ENCODE results near the gene KRT36.

Gene KRT36

DNA sequence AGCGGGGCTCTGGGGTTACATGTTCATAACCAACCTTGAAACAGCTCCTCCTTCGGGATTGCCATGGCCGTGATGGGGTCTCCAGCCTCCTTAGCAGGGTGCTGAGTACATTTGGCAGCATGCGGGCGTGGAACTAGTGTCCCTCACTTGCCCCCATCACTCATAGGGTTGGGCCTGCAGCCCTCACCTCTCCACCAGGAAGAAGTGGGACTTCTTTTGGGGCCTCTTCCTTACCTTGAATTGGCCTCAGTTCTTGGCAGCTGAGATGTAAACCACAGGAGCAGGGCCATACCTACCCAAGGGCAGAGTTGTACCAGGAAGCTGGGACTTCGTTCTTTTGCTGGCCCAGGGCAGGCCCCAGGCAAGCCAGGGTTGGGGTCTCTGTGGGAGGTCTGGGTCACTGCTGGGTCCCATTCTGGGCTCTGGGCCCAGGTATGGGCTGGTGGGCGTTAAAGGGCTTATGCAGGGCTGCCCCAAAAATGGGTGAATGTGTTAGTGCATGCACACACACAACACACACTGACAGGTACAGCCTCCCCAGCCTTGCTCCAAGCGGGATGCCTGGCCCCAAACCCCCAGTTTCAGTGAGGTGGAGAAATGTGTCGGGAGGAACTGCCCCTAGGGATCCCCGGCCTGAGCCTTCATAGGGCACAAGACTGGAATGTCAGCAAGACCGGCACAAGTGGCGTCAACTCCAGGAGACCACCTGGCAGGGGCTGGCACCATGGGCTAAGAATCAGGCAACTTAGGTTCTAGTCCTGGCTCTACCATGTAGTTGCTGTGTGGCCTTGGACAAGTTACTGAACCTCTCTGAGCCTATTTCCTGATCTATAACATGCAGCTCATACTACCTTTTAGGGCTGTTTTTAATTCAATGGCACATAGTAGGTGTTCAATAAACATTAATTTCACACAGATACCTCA is 32.9 kb upstream of the KRT36 start:
- DNase-seq (ENCODE audit: extremely low spot score, insufficient read length, low read depth) (no peak), FAIRE-seq (no peak)

DNA sequence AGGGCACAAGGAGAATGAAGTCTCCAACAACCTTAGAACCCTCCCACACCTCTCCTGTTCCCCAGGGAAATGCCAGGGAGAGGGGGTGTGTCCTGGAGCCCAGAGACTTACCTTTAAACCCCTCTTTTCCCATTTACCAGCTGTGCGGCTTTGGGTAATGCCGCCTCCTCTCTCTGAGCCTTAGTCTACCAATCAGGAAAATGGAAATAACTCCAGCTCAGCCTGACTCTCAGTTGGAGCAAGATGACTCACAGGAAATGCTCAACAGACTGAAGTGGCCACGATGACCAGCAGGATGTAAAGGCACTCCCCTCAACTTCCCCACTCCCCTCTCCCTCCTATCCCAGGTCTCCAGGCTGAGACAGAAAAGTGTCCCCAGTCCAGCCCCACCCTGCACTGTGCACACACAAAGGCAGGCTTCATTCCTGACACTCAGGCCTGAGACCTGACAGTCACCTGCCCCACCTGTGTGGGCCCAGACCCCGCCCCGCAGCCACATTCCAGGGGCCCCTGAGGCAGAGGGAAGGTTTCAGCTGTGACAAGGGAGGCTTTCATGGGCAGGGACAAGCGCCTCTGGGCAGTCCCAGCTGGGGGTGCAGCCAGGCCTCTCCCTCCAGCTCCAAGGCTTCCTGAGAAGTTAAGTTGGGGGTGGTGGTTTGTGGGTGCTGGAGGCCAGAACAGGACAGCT is 32.0 kb upstream of the KRT36 start:
- no peak for DNase-seq (ENCODE audit: extremely low spot score, insufficient read length, low read depth)
- no peak for FAIRE-seq

DNA sequence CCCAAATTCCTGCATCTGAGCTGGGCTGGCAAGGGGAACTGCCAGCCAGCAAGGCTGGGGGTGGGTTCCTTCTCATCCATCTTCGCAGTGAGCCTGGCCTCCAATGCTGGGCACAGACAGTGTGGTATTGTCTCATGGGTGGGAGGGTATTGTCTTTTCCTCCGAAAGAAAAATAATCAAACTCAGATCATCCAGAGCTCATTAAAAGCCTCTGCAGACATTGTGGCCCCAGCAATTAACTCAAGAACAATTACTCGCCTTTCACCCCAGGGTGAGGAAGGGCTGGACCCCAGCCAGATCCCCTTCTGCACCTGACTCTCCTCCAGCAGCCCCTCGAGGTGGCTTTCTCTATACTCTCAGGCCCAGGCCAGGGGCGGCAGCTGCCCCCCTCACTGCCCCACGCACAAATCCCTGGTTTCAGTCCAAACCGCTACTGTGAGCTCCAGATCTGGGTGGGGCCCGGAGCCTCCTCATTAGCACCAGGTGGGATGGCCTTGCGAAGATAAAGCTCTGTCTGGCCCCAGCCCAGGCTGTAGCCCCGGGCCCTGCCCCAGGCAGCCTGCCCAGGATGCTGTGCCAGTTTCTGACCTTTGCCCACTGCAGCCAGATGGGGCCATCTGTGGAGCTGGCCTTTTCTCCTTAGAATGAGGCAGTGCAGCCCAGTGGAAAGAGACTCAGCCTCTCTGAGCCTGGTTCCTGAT is 31.3 kb upstream of the KRT36 start:
- no peak for DNase-seq (ENCODE audit: extremely low spot score, insufficient read length, low read depth)
- no peak for FAIRE-seq

DNA sequence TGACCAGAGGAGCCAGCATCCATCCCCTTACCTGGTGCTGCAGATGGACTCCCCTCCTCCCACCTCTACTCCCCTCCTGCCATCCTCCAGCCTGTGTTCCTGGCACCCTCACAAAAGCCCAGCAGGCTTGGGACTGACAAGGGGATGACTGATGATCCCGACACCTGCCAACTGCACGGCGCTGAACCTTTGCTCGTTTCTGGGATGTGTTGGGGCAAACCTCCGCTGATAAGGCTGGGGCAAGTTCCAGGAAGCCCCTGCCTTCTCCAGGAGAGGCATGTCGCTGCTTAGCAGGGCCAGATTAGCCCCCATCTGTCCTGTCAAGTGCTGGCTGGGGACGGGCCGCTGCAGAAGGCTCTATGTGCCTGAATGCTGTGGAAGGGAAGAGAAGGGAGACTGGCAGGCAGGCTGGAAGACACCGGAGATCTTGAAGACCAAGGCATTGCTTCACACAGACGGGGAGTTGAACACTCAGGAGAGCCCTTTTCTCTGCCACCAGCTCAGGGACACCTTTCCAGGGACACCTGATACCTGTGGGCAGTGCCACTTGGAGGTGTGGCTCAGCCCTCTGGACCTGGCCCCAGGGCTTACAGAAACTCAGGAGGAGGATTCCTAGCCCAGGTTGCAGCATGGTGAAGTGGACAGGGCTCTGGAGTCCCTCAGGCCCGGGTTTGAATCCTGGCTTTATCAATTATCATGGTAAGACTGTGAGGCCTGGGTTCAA is 30.0 kb upstream of the KRT36 start:
- DNase-seq (ENCODE audit: extremely low spot score, insufficient read length, low read depth), result no peak
- no peak for FAIRE-seq

DNA sequence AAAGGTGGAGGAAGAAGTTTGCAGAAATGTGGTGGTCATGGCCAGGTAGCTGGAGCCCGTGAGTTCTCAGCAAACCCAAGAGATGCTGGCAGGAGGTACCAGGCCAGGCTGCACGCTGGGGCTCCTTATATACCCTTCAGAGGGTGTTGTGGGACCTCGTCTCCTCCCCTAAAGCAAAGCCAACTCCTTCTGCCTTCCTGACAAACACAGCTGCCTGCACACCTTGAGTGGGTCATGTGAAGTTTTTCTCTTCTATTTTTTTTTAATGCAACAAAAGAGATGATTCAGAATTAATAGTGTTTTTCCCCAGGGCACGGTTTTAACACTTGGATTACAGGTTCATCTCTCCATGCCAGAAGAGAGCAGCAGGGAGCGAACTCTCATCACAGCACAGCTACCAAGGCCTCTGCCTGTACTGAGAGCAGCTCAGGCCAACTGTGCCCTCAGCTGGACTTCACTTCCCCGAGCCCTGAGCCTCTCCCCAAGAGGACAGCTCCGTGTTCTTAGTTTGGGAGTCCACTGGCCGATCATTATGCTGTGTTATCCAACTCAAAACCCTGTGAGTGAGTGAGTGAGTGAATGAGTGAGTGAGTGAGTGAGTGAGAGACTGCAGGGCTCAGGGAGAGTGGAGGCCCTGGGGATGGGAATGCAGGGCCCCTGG is 29.2 kb upstream of the KRT36 start, which contains the start of gene KRT15:
KRT15 (minus strand) TSS at position 102 of the 661 bp plus-strand sequence; CDS start at position 39, 63 bp downstream.
- DNase-seq (ENCODE audit: extremely low spot score, insufficient read length, low read depth) (no peak), FAIRE-seq (no peak)

DNA sequence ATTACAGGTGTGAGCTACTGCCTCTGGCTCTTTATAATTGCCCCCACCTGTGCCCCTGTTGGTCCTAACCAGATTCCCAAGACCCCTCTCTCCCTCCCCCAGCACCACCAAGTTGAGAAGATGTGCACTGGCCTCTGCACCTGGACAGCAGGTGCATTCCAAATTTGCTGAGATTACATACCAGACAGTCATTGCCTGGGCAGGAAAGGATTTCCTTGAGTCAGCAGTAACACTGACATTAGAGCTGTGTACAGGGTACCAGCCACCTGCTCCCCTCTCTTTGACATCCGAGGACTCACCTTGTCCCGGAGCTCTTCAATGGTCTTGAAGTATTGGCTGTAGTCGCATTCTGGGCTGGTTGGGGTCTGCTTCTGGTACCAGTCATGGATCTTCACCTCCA is 28.3 kb upstream of the KRT36 start:
- FAIRE-seq, result no peak
- DNase-seq (ENCODE audit: extremely low spot score, insufficient read length, low read depth), result no peak

DNA sequence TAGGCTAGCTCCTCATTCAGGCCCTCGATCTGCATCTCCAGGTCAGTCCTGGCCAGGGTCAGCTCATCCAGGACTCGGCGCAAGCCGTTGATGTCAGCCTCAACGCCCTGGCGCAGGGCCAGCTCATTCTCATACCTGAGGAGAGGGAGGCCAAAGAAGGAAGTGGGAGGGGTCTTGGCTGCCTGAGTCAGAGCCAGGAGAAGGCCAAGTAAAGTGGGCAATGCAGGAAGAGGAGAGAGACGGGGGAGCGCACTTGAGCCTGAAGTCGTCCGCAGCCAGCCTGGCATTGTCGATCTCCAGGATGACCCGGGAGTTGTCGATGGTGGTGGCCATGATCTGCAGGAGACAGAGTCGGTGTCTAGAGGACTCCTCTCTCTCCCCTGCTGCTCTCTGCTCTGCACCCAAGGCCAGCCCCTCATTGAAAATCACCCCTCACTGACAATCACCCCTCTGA is 27.1 kb upstream of the KRT36 start:
- no peak for DNase-seq (ENCODE audit: extremely low spot score, insufficient read length, low read depth)
- no peak for FAIRE-seq

DNA sequence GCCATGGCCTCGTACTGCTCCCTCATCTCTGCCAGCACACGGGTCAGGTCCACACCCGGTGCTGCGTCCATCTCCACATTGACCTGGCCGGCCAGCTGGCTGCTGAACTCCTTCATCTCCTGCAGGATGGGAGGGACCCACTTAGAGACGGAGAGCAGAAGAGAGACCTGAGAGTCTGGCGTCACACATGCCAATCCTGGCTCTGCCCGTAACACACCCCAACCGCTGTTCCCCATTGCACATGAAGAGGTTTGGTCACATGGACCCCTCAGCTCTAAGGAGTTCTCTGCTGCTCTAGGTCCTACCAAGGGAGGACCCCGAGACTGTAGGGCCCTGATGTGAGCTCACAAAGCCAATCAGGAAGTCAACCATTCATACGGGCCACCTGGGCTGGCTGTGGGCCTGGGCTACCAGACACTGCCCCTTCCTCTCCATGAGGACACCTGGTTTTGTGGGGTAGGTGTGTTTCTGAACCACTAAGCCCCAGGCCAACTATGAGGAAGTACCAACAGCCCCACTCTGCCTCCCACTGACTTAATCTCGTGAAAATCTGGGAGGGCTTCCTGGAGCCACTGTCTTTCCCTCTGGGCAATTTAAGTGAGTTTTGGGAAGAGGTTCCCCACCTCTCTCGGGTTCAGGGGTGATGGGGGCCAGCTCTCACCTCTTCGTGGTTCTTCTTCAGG is 26.6 kb upstream of the KRT36 start:
- no peak for FAIRE-seq
- no peak for DNase-seq (ENCODE audit: extremely low spot score, insufficient read length, low read depth)

DNA sequence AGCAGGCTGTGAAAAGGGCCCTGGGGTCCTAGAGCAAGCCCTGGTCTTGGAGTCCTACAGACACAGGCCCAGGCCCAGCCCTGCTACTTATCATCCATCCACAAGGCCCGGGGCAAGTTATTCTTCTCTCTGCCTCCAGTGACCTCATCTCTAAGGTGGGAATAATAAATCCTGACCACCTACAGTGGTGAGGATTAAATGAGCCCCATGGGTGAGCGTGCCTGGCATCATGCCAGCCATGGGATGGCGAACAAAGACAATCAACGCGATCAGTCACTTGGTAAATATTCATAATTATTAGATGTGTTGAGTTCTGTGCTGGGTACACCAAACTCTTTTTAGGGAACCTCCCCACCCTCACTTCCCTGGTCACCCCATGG is 23.4 kb upstream of the KRT36 start:
- FAIRE-seq (no peak), DNase-seq (ENCODE audit: extremely low spot score, insufficient read length, low read depth) (no peak)

DNA sequence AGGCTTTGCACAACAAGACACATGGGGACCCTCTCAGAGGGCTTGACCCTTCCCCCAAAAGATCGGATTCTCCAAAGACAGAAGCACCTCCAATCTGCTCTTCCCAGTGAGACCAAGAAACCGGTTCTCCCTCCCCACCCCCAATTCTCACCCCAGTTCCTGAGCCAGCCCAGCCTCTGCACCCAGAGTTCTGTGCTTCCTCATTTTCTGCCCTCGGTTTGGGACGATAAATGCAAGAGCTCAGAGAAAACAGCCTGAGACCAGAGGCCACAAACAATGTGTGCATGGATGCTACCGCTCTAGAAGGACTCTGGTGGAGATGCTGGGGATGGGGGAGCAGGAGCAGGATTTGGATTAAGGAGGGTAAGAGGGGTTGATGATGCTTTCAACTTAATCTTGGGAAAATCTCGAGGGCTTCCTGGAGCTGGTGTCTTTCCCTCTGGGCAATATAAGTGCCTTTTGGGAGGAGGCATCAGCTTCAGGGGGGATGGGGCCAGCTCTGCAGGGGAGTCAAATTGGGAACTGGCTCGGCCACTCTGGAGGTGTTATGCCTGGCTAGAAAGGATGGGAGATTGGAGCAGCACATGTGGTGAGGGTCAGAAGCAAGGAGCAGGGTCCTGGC is 22.9 kb upstream of the KRT36 start:
- DNase-seq (ENCODE audit: extremely low spot score, insufficient read length, low read depth) (no peak), FAIRE-seq (no peak)

DNA sequence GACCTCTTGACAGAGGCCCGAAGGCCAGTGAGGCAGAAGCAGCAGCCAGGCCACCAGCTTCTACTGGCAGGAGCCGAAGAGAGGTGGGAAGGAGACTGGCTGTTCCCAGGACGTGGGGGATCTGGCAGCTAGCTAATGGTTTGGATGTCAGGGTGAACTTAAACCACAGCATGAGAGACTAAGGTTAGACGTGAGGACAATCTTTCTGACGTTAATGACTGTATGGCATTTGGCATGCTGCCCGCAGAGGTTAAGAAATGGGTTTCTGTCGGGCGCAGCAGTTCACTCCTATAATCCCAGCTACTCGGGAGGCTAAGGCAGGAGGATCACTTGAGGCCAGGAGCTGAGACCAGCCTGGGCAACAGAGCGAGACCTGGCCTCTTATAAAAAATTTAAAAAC is 22.0 kb upstream of the KRT36 start:
- FAIRE-seq (no peak), DNase-seq (ENCODE audit: extremely low spot score, insufficient read length, low read depth) (no peak)

DNA sequence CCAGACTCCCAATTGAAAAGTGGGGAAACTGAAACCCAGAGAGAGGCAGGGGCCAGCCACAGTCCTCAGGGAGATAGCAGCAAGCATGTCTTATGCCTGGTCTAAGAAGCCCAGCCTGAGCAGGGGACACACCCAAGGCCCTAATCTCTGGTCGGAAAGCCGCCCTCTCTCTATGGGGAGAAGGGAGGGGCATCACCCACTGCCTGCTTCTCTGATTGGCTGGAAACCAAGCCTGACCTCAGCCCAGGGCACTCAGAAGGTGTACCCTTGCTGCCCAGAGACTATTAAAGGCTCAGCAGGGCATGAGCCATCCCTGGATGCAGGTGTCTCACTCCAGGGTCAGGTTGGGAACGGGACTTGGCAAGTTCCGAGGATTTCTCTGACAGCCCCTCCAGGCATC is 21.4 kb upstream of the KRT36 start:
- FAIRE-seq (no peak), DNase-seq (ENCODE audit: extremely low spot score, insufficient read length, low read depth) (no peak)

DNA sequence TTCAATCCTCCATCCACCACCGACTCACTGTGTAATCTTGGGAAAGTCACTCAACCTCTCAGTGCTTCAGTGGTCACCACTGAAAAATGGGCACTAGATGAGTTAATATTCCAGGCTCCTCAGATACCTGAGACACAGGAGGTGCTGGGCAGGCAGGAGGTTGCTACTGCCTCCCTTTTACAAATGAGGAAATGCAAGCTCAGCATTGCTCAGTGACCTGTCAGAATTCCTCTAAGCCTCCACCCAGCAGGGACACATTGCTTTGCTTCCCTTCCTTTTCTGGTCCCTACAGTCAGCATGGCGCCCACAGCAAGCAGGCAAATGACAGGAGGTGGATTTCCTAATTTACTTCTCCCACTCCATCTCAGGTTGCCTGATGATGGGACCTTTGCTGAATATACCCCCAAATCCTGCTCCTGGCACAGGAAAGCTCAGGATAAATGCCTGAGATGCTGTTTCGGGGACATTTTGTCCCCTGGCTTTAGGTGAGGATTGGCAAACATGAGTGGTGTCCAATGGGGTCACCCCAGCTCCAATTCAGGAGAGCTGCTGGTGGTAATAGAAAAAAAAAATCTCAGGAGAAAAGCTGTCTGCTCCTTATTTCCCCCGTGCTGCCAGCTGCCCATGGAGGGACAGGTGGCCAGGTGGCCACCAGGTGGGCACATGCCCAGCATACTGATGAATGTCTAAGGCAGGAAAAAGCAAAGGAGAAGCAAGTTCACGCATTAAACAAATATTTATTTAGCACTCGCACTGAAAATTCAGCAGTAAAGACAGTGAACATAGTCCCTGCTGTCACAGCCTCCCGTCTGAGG is 20.7 kb upstream of the KRT36 start:
- FAIRE-seq, result no peak
- no peak for DNase-seq (ENCODE audit: extremely low spot score, insufficient read length, low read depth)

DNA sequence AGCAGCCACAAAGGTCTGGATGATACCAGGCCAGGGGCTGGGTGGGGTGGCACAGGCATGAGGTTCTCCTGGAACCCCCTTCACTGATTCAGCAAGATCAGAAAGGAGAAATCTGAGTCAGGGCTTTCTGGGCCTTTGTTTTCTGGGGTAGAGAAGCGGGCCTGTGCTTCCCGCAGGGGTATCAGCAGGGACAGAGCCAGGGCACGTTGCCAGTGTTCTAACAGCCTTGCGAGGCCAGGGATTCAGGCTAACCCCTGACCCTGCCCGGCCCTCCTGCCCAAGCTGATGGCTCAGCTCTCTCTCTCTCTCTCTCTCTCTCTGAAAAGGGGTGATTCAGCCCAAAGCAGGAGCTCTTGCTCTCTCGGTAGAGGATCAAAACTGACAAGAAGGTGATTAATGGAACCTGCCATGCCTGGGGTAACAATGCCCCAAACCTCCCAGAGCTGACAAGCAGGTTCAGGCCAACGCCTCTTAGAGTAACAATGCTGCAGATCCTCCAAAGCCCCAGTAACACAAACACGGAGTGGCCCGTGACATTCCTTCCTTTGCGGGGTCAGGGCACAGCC is 17.7 kb upstream of the KRT36 start:
- DNase-seq (ENCODE audit: extremely low spot score, insufficient read length, low read depth) (no peak), FAIRE-seq (no peak)

DNA sequence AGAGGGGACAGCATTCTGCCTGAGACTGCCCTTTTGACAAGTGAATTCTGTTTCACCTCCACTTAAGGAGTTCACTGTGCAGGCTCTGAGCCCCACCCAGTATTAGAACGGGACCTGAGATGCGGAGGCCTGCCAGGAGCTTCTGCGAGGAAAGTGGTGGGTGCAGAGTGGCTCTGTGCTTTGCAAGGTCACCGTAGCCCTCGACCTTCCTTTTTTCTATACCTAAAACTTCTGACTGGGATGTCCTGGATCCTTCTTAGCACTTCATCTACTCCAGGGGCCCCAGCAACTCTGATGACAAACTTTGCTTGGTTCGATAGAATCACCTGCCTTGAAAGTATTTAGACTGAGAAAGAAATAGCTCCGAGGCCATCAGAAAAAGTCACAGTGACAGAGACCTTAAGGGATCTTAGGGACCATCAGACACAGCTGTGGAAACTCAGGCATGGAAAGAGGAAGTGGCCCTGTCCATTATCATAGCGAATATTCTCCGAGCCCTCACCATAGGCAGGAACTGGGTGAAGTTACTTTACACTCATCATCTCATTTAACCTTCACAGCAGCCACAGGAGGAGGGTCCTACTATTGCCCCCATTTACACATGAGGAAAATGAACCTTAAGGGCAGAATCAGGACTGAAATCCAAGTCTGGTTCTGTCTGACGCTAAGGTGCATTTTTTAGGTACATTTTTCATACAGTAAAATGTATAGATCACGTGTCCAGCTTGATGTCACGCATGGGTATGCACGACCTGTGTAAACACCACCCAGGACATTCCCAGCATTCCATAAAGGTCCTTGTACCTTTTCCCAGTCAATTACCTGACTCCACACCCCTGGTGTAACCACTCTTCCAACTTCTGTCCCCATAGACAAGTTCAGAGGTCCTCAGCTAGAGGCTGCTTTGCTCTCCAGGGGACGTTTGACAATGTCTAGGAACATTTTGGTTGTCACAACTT is 16.4 kb upstream of the KRT36 start:
- FAIRE-seq (no peak), DNase-seq (ENCODE audit: extremely low spot score, insufficient read length, low read depth) (no peak)

DNA sequence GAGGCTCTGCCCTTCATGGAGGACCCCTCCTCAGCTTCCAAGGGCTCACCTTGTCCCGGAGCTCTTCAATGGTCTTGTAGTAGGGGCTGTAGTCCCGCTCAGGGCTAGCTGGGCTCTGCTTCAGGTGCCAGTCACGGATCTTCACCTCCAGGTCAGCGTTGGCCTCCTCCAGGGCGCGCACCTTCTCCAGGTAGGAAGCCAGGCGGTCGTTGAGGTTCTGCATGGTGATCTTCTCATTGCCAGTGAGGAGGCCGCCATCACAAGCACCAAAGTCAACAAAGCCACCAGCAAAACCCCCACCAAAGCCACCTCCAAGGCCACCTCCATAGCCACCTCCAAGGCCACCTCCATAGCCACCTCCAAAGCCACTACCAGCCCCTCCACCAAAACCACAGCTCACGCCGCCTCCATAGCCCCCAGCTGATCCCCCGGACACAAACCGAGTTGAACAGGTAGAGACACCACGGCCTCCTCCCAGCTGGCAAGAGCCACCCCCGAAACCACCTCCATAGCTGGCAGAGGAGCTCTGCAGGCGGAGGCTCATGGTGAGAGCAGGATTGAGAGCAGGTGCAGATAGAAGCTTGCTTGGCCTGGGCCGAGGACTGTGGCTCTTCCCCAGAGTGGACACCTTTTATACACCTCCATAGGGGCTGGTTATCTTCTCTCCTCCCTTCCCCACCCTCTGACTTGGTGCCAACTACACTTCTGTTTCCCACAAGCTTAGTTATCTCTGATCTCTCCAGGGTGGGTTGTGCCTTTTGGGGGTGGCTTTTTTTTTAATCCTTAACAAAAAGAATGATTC is 15.5 kb upstream of the KRT36 start, which contains the start of gene KRT13:
KRT13 (minus strand) TSS at position 606 of the 802 bp plus-strand sequence; CDS start at position 544, 62 bp downstream.
- FAIRE-seq (no peak), DNase-seq (ENCODE audit: extremely low spot score, insufficient read length, low read depth) (no peak)
